ENCODE data around the gene PRKX. TPM values are rescaled to one million over a fixed set of nuclear protein-coding genes. Genes with fewer than 3 reads are reported as not detected.
"Not testable (repeated sequence)": the region's sequence is repeated elsewhere in the genome, so short reads cannot be mapped to it uniquely, and the experiment has no call there.

Gene PRKX
- total RNA-seq, 2 donors from 2014 or later, result 8.6 to 11.2 TPM

GRCh38 chrX:3699821-3700381 is 13.5 kb downstream of the PRKX start:
- H3K4me3 ChIP-seq, result no peak overlapping the region
- H3K27me3 ChIP-seq, result no peaks in the 10 kb centered on the region
- intact Hi-C loops (cut with DNase I), result no loop called here
- DNase-seq (no peak), ATAC-seq (no peak)
- no peaks in the 10 kb centered on the region for H3K36me3 ChIP-seq (replicated peaks in 1 of 2; ENCODE audit: insufficient read depth in 1 of 2, low read depth in 2 of 2)
- TF ChIP-seq POLR2A (IDR thresholded peaks at IDR 0.05), result no peak
- no peak for TF ChIP-seq CTCF (IDR thresholded peaks at IDR 0.05)
- H3K27ac ChIP-seq, result peak overlapping the region in 2 of 4 donors; percentile 17 to 62
- H3K9me3 ChIP-seq, result no peaks in the 10 kb centered on the region
- 45 to 69% methylated on average over 9 of the region's 9 CpGs for WGBS, 2 donors
- H3K4me1 ChIP-seq, result no peaks in the 10 kb centered on the region

GRCh38 chrX:3697701-3698279 is 15.7 kb downstream of the PRKX start:
- TF ChIP-seq CTCF (IDR thresholded peaks at IDR 0.05), result no peak
- TF ChIP-seq POLR2A (IDR thresholded peaks at IDR 0.05), result peak in 1 of 3 donors; percentile 1
- H3K4me3 ChIP-seq, result no peak overlapping the region
- 64 to 66% methylated on average over 8 to 14 of the region's 16 CpGs for WGBS, 2 donors
- H3K4me1 ChIP-seq, result no peaks in the 10 kb centered on the region
- ATAC-seq (peak; percentile 87), DNase-seq (peak; percentile 18 to 57 (median 42))
- no peaks in the 10 kb centered on the region for H3K27me3 ChIP-seq
- H3K27ac ChIP-seq, result peak overlapping the region in 3 of 4 donors; percentile 45 to 74 (median 69)
- H3K36me3 ChIP-seq (replicated peaks in 1 of 2; ENCODE audit: insufficient read depth in 1 of 2, low read depth in 2 of 2), result no peaks in the 10 kb centered on the region
- no peaks in the 10 kb centered on the region for H3K9me3 ChIP-seq
- intact Hi-C loops (cut with DNase I), result no loop called here

GRCh38 chrX:3697220-3697684 is 16.2 kb downstream of the PRKX start:
- peak in 3 of 4 donors; percentile 18 to 41 (median 27) for DNase-seq
- no peaks in the 10 kb centered on the region for H3K36me3 ChIP-seq (replicated peaks in 1 of 2; ENCODE audit: insufficient read depth in 1 of 2, low read depth in 2 of 2)
- peak in 1 of 3 donors; percentile 18 for TF ChIP-seq POLR2A (IDR thresholded peaks at IDR 0.05)
- TF ChIP-seq CTCF (IDR thresholded peaks at IDR 0.05), result no peak
- peak overlapping the region in 3 of 4 donors; percentile 45 to 74 (median 69) for H3K27ac ChIP-seq
- H3K9me3 ChIP-seq, result no peaks in the 10 kb centered on the region
- WGBS, 2 donors, result 54 to 71% methylated on average over 9 of the region's 9 CpGs
- ATAC-seq, result peak; percentile 64
- no peaks in the 10 kb centered on the region for H3K4me1 ChIP-seq
- no peak overlapping the region for H3K4me3 ChIP-seq
- intact Hi-C loops (cut with DNase I), result no loop called here
- no peaks in the 10 kb centered on the region for H3K27me3 ChIP-seq

- intact Hi-C loops (cut with DNase I), result no loop called here
- Histone ChIP-seq H3K4me1 (no peaks in the 10 kb centered on the region), H3K36me3 (replicated peaks in 1 of 2; ENCODE audit: insufficient read depth in 1 of 2, low read depth in 2 of 2) (no peaks in the 10 kb centered on the region), H3K9me3 (no peaks in the 10 kb centered on the region), H3K27ac (no peak overlapping the region), H3K27me3 (no peaks in the 10 kb centered on the region), H3K4me3 (no peak overlapping the region)
- DNase-seq (no peak), ATAC-seq (no peak)
- TF ChIP-seq CTCF (IDR thresholded peaks at IDR 0.05) (no peak), POLR2A (IDR thresholded peaks at IDR 0.05) (no peak)
- WGBS, 2 donors, result 90 to 92% methylated on average over 3 of the region's 5 CpGs
Observed at GRCh38 chrX:3695536-3695935, 17.9 kb downstream of the PRKX start.

- DNase-seq (no peak), ATAC-seq (no peak)
- H3K27ac ChIP-seq, result no peak overlapping the region
- no peak overlapping the region for H3K4me3 ChIP-seq
- no peaks in the 10 kb centered on the region for H3K9me3 ChIP-seq
- intact Hi-C loops (cut with DNase I), result no loop called here
- H3K36me3 ChIP-seq (replicated peaks in 1 of 2; ENCODE audit: insufficient read depth in 1 of 2, low read depth in 2 of 2), result no peaks in the 10 kb centered on the region
- 74 to 78% methylated on average over 3 of the region's 3 CpGs for WGBS, 2 donors
- H3K27me3 ChIP-seq, result no peaks in the 10 kb centered on the region
- no peak for TF ChIP-seq CTCF (IDR thresholded peaks at IDR 0.05)
- no peak for TF ChIP-seq POLR2A (IDR thresholded peaks at IDR 0.05)
- H3K4me1 ChIP-seq, result no peaks in the 10 kb centered on the region
Observed at GRCh38 chrX:3690140-3690539, 23.3 kb downstream of the PRKX start.

- H3K4me1 ChIP-seq; H3K4me3 ChIP-seq; DNase-seq; H3K36me3 ChIP-seq (replicated peaks in 1 of 2; ENCODE audit: insufficient read depth in 1 of 2, low read depth in 2 of 2); H3K27me3 ChIP-seq; H3K9me3 ChIP-seq; ATAC-seq; intact Hi-C loops (cut with DNase I); H3K27ac ChIP-seq: not testable (repeated sequence)
- 96 to 98% methylated on average over 4 to 6 of the region's 7 CpGs for WGBS, 2 donors
Observed at GRCh38 chrX:3683236-3683635, 30.2 kb downstream of the PRKX start.
